Right hindlimb (tissue), 1 donor: ENCODE measurements around the gene CFAP46.
"Not testable (repeated sequence)": the region's sequence is repeated elsewhere in the genome, so short reads cannot be mapped to it uniquely, and the experiment has no call there.

Source experiments
- DNase-seq: peaks from one replicate; pipeline ENCODE4 v3.0.0-alpha.2; 2018

CFAP46 gene

DNA sequence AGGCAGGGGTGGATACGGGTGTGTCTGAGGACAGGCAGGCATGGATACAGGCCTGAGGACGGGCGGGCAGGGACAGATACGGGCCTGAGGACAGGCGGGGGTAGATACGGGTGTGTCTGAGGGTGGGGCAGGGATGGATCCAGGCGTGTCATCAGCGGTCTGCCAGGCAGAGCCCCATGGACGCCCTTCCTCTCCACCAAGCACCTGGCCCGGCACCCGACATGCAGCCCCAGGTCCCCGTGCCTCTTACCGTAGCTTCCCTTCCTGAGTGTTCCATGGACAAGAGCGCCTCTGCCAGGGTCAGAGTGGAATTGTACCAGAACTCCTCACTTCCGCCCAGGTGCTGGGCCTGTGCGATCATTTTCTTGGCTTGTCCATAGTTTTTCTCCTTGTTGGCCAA, 81.8 kb downstream of the CFAP46 start:
- DNase-seq: no peak

GRCh38 chr10:132859084-132859855, 83.1 kb downstream of the CFAP46 start:
- no peak for DNase-seq

GRCh38 chr10:132858121-132859081, 84.0 kb downstream of the CFAP46 start:
- DNase-seq: no peak

- no peak for DNase-seq
These were observed 85.4 kb downstream of the CFAP46 start for GRCh38 chr10:132856869-132857524.

DNA sequence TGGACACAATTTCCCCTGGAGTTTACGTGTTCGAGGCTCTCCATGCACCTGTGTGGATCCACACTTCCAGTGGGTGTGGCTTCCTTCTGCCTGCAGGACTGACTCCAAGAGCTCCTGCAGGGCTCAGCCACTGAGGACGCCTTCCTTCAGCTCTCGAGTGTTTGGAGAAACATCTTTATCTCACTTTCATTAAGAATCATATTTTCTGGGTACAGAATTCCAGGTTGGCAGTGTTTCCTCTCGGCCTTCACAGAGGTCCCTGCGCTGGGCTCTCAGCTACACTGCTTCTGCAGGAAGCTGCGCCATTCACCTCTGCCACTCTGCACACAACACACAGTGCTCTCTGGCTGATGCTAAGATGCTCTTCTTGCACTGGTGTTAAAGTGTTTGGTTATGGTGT, 86.5 kb downstream of the CFAP46 start:
- no peak for DNase-seq

GRCh38 chr10:132851451-132851850, 90.9 kb downstream of the CFAP46 start:
- no peak for DNase-seq

DNA sequence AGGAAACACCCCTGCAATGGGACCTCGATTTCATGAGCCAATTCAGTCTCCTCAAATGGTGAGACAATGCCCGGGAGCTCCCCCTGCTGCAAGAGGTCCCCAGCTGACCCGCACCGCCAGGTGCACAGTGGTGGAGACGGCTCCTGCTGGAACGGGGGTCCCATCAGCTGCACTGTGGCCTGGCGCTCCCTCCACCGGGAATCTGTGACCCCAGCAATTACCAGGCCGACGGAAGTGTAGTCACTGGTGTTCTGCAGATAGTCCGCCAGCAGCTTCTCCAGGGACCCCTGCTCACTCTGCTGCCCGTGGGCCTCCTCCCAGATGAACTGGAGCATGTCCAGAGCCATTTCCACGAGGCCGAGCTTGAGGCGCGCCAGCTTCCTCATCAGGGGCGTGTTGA, 91.5 kb downstream of the CFAP46 start:
- no peak for DNase-seq

DNA sequence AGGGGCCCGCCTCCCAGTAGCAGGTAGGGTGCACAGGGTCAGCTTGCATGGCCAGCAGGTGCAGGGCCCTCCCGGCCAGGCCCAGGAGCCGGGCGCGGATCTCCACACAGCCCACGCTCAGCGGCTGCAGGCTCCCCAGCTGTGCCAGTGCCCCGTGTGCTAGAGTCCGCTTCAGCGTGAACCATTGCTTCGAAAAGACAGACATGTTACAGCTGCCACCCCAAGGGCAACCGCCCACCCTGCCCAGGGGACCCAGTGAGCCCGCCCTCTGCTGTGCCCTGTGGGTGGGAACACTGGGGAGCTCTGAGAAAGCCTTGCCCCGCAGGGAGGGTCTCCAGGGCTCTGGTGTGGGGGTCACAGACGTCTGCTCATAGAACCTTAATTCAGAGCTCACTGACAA, 92.1 kb downstream of the CFAP46 start:
- DNase-seq: no peak

- no peak for DNase-seq
These were observed 92.8 kb downstream of the CFAP46 start for GRCh38 chr10:132849546-132850031.

DNA sequence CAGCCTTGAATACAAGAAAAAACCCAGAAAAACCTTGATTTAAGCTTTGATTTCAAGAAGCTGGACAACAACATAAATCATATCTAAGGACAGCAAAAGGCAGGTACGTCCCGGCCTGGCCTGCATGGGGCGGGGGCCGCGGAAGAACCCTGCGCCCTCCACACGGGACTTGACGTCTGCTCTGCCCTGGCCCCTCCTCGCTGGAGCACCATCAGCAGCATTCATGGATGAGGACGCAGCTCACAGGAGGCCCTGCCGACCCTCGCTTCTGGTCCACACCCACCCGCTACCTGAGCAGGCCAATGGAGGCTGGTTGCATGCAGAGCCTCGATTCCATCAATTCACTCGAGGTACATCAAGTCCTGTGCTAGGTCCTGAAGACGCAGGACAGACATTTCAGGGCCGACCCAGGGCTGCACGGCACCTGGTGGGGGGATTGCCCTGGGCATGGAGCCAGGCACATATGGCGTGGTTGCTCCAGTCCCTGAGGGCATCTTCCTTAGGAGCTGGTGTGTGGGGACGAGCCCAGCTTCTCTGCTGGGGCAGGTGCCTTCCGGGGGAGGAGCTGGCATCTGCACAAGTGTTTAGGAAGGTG, 93.3 kb downstream of the CFAP46 start:
- no peak for DNase-seq

- DNase-seq: no peak
These were observed 94.1 kb downstream of the CFAP46 start for GRCh38 chr10:132848291-132848701.

- DNase-seq: no peak
These were observed 94.5 kb downstream of the CFAP46 start for GRCh38 chr10:132847856-132848255.

GRCh38 chr10:132847416-132847777, 95.0 kb downstream of the CFAP46 start:
- DNase-seq: no peak

DNA sequence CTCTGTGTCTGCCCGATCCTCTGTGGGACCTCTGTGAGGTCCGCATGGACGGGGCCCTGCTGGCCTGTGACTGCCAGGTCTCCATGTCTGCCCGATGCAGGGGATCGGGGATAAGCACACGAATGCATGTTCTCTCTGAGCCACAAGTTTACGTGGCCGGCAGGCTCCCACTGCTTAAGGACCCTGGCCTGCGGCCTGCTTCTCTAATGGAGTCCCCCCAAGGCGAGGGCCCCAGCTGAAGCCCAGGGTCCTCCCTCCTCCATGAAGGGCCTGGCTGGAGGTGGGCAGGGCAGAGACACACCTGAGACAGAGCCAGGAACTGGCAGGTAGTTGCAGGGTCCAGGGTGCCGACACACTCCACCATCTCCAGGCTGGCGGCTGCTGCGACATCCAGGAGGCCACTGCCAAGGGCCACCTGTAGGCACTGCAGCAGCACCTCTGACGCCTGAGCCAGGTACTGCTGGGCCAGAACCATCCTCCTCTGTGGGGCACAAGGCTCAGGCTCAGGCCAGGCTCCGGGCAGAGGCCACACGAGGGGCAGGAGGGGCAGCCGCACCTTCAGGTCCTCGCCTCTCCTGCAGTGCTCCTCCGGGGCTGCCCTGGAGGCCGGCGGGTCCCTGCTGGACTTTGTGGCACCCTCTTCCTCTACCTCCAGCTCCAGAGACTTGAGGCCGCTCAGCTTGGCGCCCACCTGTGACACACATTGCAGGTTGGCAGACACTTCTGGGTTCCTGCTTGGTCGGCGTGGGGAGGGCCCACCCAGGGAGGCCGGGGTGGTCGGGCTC, 95.5 kb downstream of the CFAP46 start:
- no peak for DNase-seq

DNA sequence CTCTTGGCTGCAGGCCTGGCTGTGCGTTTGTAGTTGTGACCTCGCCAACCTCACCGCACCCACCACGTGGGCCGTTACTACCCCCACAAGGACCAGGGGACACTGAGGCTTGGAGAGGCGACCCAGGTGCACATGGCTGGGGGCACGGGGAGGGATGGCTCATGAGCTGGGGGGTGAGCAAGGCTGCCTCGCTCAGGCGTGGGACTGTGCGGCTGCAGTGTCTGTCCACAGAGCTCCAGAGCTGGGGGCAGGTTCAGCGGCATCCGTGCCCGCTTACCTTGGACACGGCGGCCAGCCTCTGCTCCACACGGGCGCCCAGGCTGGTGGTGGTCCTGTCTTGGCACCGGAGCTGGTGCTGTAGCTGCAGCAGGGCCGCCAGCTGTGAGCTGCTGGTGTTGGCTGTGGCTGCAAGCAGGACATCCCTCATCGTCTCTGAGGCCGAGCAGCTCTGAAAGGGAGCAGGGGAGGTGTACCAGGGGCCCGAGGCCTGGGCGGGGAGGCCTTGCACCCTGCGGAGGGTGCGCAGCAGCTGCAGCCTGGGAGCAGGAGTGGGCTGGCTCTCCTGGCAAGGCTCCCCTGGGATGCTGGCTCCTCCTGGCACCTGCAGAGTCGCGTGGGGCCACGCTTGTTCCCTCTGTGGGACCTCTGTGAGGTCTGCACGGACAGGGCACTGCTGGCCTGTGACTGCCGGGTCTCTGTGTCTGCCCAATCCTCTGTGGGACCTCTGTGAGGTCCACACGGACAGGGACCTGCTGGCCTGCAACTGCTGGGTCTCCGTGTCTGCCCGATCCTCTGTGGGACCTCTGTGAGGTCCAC, 96.4 kb downstream of the CFAP46 start:
- no peak for DNase-seq

DNA sequence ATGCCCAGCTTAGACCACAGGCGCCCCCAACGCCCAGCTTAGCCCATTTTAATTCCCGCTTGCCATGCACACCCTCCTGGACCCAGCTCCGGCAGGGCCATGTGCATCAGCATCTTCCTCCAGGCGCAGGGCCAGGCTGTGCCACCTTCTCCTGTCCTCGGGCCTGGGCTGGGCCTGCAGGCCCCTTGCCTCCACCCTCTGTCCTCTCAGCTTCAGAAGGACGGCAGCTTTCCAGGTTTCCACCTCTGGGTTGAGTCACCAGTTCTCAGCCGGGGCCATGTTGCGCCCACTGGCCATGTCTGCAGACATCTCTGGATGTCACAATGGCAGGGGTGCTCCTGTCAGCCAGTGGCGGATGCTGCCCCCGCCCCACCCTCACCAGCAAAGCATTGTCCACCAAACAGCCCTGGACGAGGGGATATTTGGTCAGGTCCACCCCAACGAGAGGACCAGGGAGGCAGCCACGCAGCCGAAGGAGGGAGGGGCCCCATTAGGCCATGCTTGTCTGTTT, 97.3 kb downstream of the CFAP46 start:
- no peak for DNase-seq

GRCh38 chr10:132844069-132844809, 98.1 kb downstream of the CFAP46 start:
- DNase-seq: no peak

- not testable (repeated sequence) for DNase-seq
These were observed 99.1 kb downstream of the CFAP46 start for GRCh38 chr10:132843276-132843675.

- DNase-seq: no peak
These were observed 100.0 kb downstream of the CFAP46 start for GRCh38 chr10:132842397-132842796.

GRCh38 chr10:132841615-132841975, 100.8 kb downstream of the CFAP46 start:
- no peak for DNase-seq
